GM18498 (cell line): ENCODE measurements around the gene SUGCT.

Experiments
- ATAC-seq: cut with Tn5 transposase; IDR thresholded peaks from one replicate; pipeline ENCODE4 v1.9.1; 2021; ENCODE audit warnings: mild to moderate bottlenecking, moderate library complexity; ENCODE audit not compliant: unreplicated experiment

The SUGCT gene

DNA sequence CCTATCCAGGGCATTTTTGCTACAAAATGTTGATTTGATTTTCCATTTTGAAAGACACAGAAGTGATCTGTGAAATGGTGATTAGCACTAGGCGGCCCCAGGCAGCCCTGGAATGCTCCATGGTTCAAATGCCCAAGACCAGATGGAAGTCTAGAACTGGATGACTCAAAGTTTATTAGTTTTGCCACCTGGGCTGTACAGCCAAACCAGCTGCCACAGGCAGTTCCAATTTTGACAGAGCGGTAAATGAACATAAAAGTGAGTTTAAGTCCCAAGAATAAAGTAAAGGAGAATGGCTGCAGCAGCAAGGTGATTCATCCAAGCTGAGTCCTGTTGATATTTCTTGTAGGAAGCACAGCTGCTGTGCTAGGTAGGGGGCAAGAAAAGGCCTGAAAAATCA lies 180.5 kb downstream of the SUGCT start:
- ATAC-seq = no peak

DNA sequence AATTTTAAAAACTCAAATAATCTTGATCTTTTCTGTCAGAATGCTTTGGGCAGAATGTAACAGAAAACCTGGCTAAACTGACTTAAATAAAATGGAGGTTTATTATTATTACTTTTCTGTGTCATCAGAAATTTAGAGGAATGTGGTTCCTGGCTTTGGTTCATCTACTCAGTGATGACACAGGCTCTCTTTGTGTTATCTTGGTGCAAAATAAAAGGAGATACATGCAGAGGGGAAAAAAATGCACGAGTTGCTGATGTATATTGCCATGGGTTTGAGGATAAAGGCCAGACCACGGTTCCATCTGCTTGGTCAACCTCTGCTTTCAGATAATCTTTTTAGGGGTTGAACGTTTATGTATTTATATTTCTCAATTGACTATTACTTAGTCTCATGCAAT lies 181.4 kb downstream of the SUGCT start:
- no peak for ATAC-seq

DNA sequence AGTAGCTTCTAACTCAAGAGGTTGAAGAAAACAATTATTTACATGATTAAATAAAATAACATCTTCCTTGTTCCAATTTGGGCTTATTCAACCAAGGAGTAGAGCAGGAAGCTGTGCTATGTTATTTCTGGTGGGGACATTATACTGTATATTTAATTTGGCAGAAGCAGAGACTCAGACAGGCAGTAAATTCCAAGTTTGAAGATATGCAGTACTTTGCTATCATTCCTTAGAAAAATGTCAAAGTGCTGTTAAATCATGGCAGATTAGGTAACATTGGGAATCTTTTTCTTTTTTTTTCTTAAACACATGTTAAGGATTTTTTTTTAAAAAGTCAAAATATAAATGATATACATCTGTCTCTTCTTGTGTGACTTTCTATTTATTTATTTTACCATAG lies 190.1 kb downstream of the SUGCT start:
- no peak for ATAC-seq

DNA sequence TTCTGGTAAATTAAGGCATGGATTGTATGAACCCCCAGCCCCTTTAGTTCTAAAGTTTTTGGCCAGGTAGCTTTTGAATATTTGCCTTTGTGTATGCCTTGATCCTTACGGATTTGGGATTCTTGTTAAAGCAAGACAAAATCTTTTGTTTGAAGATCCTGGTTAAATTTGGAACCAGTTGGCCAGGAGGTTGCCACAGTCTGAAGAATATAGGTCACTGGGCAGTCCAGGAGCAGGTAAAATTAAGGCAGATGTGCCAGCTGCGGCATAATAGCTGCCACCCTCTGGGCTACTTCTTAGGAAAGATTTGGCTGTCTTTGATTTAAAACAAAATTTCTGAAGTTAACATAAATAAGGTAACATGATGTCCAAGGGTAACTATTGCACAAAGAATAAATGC lies 192.3 kb downstream of the SUGCT start:
- no peak for ATAC-seq

DNA sequence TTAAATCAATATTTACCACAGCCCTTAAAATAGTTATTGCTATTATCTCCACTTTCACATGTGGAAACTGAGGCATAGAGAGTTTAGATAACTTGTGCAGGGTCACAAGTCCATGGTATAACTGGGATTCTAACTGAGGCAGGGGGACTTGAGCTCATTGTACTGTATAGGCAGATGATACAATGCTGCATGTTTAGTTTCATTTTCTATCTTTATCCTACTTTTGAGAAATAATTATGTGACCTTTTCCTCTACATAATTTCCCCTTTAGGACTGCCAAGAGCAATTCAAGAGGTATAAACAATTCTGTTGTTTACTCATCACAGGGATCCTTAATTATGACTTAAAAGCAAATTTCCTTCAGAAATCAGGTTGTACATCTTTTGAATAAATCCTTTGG lies 193.1 kb downstream of the SUGCT start:
- no peak for ATAC-seq

DNA sequence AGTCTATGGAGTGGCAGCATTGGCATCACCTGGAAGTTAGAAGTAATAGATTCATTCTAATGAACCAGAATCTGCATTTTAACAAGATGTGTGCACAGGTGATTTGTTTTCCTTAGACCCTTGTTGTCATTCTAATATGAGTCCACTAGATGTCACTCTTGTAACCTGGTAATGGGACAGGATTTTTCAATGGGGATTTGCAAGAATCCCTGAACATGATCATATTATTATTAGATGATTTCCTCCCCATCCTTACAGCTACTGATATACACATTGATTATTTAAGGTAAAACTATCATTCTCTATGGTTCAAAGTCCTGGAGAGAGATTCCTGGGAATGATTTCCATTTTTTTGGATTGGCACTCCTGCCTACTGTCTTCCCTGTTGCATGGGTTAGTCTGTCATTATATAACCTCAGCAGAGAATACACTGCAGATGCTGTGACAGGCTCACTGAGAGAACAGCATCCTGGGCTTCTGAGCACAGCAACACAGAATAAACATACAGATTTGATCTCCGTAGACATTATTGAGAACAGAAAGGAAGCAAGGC lies 194.9 kb downstream of the SUGCT start:
- ATAC-seq = peak; percentile 67

DNA sequence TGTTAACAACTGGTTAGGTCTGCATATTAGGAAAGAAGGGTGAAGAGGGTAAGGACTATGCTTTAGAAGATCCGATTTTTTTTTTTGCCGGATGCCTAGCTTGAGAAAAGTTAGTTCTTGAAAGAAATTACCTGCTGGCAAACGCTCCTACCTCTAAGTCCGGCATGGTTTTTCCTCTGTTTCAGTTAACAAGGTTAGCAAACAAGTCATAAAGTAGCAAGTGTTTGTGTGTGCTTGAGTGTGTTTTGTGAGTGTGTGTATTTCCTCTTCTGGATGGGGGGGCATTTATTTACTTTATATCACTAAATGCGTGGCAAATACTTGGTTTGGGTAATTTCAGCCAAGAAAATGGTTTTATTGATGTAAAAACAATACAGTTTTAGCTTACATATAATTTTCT lies 195.6 kb downstream of the SUGCT start:
- ATAC-seq = no peak

DNA sequence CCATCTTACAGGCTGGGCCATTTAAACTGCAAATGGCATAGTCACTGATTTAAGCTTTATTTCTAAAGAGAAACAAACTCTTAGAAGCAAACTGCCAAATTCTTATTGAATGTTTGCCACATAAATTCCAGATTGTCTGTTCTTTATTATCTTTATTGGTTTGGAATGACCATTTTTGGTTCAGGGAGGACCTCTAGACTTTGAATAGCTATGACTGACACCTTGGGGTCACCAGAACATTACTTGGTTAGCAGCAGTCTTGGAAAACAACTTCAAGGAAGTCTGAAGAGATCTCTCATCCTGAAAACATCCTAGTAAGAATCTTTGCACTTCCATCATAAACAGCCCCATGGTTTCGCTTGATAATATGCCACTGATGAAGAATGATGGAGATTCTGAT lies 197.1 kb downstream of the SUGCT start:
- ATAC-seq = no peak

DNA sequence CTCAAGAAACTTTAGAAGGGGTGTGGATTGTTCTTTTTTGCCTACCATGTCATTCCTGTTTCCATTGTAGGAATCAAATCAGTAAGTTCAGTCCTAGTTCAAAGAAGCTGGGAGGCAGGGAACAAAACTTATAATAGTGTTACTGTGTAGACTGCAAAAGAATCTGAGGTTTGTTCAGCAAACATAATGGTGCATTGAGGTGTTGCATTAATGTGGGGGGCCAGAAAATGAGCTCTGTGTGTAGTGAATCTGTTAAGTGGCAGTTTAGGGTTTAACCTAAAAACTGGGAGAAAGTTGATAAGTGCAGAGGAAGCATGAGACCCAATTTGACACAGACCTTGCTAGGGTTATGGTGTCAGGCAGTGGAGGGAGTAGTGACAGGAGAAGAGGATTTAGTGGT lies 197.7 kb downstream of the SUGCT start:
- ATAC-seq = no peak

DNA sequence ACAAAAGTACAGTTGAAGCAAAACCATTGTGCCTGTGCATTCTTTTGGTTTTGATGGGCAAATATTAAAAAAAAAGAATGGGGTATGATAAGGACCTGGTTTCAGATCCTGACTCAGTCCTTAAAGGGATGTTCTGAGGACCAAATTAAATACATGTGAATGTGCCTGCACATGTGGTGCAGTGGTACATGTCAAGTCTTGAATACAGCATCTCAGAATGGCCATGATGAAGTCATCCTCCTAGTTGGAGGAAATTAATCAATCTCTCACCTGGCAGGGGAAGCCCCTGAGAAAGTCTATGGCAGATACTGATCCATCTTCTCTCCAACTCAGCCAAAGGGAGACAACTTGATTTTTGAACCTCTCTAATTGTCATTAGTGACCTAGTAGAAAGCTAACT lies 207.0 kb downstream of the SUGCT start:
- ATAC-seq = no peak

DNA sequence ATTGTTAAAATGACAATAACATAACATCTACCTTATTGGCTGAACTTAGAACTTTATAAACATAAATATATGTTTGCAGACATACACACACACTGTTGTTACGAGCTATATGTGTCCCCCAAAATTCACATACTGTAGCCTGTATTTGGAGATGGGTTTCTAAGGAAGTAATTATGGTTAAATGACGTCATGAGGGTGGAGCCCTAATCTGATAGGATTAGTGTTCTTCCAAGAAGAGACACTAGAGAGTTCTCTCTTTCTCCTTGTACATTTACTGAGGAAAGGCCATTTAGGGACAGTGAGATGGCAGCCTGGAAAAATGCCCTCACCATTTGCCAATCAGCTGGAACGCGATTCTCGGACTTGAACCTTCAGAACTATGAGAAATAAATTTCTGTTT lies 211.7 kb downstream of the SUGCT start:
- no peak for ATAC-seq

DNA sequence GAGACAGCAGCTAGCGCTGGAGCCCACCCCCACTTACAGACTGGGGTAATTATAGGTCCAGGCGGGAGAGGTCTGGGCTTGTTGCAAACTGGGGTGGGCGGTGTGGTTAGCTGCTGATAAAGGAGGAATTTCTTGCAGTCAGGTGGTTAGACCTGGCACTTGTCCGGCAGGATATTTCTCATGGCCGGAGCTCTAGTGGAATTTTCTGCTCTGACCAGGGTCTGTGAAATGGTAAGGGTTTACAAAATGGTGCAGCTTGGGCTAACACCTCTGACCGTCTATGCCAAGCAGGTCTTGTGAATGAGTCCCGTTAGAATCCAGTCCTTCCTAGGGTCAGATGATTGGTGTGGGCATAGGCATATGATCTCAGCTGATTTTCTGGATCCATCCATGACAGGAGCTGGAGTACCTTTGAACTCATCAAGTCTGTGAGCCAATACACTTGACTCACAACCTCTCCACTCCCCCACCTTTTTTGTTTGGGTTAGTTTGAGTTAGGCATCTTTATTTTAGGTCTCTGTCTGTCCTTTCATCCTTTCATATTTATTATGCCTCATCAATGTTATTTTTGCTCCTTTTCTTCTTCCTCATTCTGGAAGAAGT lies 213.4 kb downstream of the SUGCT start:
- no peak for ATAC-seq

DNA sequence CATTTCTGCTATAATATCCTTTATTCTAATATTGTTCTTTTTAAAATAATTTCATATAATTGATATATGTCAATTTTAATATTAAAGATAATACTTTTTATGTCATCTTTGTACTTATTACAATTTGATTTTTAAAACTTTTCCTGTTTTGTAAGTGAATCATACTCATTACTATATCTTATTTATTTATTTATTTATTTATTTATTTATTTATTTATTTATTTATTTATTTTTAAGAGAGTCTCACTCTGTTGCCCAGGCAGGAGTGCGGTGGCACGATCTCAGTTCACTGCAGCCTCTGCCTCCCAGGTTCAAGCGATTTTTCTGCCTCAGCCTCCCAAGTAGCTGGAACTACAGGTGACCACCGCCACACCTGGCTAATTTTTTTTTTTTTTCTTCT lies 215.3 kb downstream of the SUGCT start:
- ATAC-seq = no peak

DNA sequence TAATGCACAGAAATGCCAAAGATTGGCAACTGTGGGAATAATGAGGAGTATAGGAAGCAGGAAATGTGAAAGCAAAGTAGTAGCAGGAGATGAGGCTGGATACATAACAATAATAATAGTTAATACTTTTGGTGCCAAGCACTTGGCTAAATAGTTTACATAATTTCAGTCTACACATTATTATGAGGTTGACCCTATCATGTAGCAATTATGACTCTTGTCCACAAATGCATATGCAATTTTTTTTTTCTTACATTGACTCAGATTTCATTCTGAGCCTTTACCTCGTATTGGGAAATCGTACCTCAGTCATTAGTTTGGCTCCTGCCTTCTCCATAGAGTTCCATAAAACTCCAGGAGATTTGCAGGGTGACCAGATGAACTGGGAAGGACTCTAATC lies 219.9 kb downstream of the SUGCT start:
- ATAC-seq = no peak

DNA sequence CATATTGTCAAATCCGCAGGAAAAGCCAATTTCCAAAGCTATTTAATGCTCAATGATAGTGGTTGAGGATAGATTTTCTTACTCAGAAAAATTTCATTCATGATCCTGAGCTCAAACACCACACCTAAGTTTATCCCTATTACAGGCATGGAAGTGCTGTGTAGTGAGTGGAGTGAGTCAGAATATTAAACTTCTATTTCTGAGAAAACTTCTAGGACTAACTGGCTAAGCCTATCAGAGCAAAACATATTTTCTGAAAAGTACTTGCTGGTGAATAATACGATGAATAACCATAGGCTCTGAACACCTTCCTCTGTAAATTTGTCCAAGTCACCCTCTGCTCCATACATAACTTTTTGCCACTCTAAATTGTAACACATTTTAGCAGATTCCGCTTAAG lies 221.5 kb downstream of the SUGCT start:
- ATAC-seq = no peak

DNA sequence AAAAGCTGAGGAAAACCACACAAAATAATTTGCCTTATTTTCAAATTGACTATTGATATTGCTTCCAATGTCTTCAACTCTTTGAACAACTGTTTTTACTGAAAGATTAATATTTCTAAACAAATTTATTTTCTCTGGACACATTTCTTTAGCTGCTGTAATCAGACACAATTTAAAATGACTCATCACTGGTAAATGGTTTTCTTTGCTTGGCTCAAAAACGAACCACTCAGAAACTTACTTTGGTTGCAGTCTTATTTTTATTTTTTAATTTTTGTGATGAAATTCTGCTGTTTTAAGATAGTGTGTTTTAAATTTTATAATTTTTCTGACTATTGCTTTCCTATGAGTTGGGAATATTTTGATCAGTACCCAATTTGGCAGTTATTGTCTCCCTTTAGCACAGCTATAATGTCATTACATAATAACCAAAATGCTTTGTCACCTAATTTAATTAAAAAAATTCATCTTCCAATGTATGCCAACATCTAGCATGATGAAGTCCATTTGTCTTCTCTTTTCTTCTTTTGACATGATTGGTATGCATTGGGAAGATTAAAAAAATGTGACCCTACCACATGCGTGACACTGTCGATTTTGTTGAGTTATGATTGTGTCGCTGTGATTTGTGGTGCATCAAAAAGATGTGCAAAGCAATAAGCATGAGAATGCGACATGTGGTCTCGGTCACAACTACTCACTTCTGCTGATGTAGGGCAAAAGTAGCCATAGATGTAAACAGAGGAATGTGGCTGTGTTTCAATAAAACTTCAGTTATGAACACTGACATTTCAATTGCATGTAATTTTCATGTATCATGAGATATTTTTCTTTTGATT lies 222.3 kb downstream of the SUGCT start:
- no peak for ATAC-seq

DNA sequence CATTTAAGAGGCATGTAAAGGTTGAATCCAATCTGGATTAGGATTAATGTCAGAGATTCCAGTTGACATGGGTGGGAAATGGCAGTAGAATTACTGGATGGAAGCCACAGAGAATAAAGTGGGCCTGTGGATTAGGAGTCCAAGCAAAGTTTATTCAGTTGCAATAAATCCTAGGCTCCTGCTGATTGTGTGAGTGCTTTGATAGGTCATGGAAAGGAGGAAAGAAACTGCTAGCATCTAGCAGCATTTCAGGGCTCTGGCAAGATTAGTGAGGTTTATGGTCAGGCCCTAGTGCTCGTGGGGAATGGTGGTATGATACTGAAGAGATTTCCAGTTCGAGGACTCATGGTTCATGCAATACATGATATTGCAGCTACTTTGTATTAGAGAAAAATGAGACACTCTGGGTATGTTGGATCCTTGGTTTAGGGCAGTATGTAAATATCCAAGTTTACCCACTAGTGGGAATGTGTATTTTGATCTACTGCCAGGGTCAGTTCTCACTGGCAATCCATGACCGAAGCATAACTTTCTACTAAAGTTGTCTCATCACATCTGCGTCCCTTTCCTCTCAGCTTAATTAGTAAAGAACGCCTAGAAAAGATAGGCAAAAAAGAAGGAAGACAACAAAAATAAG lies 235.0 kb downstream of the SUGCT start:
- no peak for ATAC-seq

DNA sequence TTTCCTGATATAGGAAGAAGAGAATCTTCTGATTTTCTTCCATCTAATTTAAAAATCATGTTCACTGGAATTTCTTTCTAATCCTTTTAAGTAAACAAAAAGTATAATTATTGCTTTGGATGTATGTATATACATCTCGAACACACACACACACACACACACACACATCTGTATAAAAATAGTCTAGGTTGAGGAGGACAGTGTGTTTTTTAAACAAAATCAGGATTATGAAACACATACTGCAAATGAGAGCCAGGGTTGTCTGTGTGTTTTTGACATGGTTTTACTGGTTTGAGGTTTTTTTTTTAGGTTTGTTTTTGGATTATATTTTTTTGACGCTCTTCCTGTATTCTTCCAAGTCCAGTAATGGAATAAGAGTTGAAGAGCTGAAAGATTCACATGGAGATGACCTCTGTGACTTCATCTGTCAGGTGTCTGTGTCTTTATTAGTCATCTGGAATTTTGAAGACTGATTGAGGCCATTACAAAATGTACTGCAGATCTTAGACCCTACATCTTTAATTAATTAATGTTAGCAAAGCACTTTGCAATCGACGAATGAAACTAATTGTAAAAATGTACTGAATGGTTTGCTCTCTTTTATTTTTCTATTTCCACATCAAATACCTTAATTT lies 237.1 kb downstream of the SUGCT start:
- ATAC-seq = no peak

DNA sequence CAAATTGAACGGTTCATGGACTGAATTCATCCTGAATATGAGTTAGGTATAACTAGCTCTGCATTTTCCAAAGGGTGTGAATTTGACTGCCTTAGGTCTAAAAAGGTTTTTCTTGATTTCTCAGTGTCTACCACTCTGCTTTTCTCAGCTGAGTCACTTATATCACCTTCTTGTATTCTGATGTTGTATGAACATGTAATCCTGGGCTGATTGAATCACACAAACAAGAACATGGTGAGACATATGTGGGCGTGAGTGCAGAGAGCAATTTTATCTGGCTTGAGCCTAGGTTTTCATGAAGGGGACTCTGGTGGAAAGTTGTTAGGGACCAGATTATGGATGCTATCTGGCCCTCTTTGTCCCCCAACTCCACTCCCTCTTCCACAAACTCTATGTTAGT lies 239.8 kb downstream of the SUGCT start:
- ATAC-seq = no peak

DNA sequence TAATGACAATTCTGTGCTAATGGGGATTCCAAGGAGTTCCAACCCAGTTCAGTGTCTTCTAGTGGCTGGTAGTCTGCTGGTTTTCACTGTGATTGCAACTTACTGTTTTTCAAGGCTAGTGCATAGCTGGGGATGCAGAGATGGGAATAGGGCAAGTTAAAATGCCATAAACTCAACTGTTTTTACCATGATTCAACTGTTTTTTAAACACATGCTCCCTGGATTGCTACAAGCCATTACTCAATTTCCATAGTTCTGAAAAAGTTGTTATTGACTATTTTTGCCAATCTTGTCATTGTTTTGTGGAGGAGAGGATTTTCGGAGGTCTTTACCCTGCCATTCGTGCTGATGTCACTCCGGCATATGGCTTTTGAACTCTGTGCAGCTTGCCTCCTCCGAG lies 245.3 kb downstream of the SUGCT start:
- no peak for ATAC-seq

DNA sequence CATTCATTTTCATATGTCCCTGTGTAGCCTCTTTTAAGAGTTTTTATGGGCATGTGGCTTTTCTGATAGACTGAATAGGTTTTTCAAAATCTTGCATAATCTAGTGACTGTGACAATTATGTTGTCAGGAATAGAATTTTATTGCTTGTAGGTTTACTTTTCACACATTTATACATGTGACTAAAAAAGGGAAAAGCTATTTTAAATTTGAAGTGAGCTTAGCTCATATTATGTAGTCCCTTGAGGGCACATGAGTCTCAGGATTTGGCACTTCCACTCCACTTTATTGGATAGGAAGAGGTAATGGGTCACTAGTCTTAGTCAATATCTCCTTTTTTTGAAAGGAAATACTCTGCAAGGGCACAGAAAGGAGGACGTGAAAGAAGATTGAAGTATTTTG lies 247.3 kb downstream of the SUGCT start:
- no peak for ATAC-seq

DNA sequence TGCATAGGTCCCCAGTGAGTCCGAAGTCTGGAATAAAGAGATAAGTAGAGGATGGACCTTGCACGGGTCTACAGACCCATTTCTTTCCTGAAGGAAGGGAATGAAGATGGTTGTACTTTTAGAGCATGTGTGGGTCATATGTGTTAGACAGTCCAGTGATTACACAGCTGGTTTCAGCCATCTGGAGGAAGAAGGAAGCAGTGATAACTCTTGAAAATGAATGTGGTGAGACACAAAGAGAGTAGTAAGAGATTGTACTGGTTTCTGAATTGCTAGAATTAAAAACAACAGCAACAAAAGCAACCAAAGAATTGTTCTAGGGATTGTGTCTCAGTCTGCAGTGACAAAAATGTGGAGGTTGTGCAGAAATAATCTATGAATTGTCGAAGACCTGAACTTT lies 258.9 kb downstream of the SUGCT start:
- peak; percentile 60 for ATAC-seq
